ENCODE measurements around the gene HSD3B2. TPM values are rescaled to one million over a fixed set of nuclear protein-coding genes. Genes with fewer than 3 reads are reported as not detected.

HSD3B2 gene
- total RNA-seq, 1 experiment from 2014 or later: not detected

- no peak overlapping the region for H3K56ac ChIP-seq (ENCODE audit: insufficient read length, low read depth, low read length)
- no peak overlapping the region for H2BK12ac ChIP-seq (ENCODE audit: insufficient read length, low read depth, low read length)
- Mint-ChIP-seq H3K36me3 (ENCODE audit: insufficient read depth in 1 of 3, low read depth in 3 of 3) (no peaks in the 10 kb centered on the region), H3K4me3 (no peak overlapping the region), H3K9me3 (no peaks in the 10 kb centered on the region), H3K4me1 (peaks cover 8 to 14% of the 10 kb centered on the region in 2 experiments), H3K27me3 (ENCODE audit: low read depth) (no peaks in the 10 kb centered on the region), H3K27ac (no peak overlapping the region)
- no peaks in the 10 kb centered on the region for H3K79me1 ChIP-seq (ENCODE audit: insufficient read depth, low read depth, low read length, poor library complexity, severe bottlenecking)
- H2BK15ac ChIP-seq (ENCODE audit: low read depth, low read length): no peak overlapping the region
- H3K79me2 ChIP-seq (ENCODE audit: insufficient read depth, low read length): no peaks in the 10 kb centered on the region
- H3K18ac ChIP-seq (ENCODE audit: insufficient read length, low read depth, low read length): no peak overlapping the region
- peak; percentile 53 for DNase-seq
- no peak overlapping the region for H3K4ac ChIP-seq (ENCODE audit: low read depth, low read length)
- H3K23me2 ChIP-seq (ENCODE audit: insufficient read length, low read depth, low read length, poor library complexity, severe bottlenecking): no peaks in the 10 kb centered on the region
- peaks cover 6% of the 10 kb centered on the region; the same call in 1 of the 2 replicates for H3K4me1 ChIP-seq (ENCODE audit: insufficient read depth, low read length)
- no peak overlapping the region for H2BK20ac ChIP-seq (ENCODE audit: low read depth, low read length, poor library complexity, severe bottlenecking)
- H4K20me1 ChIP-seq (ENCODE audit: control insufficient read depth, insufficient read depth, insufficient read length): no peaks in the 10 kb centered on the region
- H2AK5ac ChIP-seq (ENCODE audit: insufficient read length, low read length): no peak overlapping the region
- H4K91ac ChIP-seq (ENCODE audit: insufficient read length, low read depth, low read length): no peak overlapping the region
- WGBS (ENCODE audit: extremely low coverage, insufficient read length, low lambda C conversion rate): no CpG with 5 or more reads among the region's 2 CpGs
- H3K9ac ChIP-seq (ENCODE audit: extremely low read depth, insufficient read length, low read length): no peak overlapping the region
- H2BK5ac ChIP-seq (ENCODE audit: insufficient read length, low read length): no peak overlapping the region
- no peak overlapping the region for H3T11ph ChIP-seq (ENCODE audit: low read length)
- H4K5ac ChIP-seq (ENCODE audit: insufficient read length, low read depth, low read length): no peak overlapping the region
- TF ChIP-seq CTCF (conservative IDR thresholded peaks at IDR 0.05): peak; percentile 65
- H3K4me2 ChIP-seq (ENCODE audit: insufficient read depth, insufficient read length, low read length): no peak overlapping the region
- no peaks in the 10 kb centered on the region for H3K27me3 ChIP-seq (ENCODE audit: insufficient read depth, low read length)
- no peak overlapping the region for H3K27ac ChIP-seq (ENCODE audit: insufficient read length, low read depth, low read length)
- no peaks in the 10 kb centered on the region for H3K9me3 ChIP-seq (ENCODE audit: control insufficient read depth, low read depth, low read length)
- no peak overlapping the region for H3K14ac ChIP-seq (ENCODE audit: insufficient read depth, low read length)
- no peak overlapping the region for H4K8ac ChIP-seq (replicated peaks; ENCODE audit: insufficient read length, low read depth, low read length)
- no peak overlapping the region for H3K23ac ChIP-seq (ENCODE audit: insufficient read length, low read depth, low read length)
- no peak overlapping the region for H2BK120ac ChIP-seq (ENCODE audit: low read depth, low read length, poor library complexity, severe bottlenecking)
- H2AFZ ChIP-seq (ENCODE audit: low read length): no peak overlapping the region
Observed at GRCh38 chr1:119448127-119448511, 33.2 kb downstream of the HSD3B2 start.
